ENCODE measurements around the gene RAET1G. TPM values are rescaled to one million over a fixed set of nuclear protein-coding genes. Genes with fewer than 3 reads are reported as not detected.

The RAET1G gene
- total RNA-seq, 1 experiment from 2014 or later: 1.2 TPM

DNA sequence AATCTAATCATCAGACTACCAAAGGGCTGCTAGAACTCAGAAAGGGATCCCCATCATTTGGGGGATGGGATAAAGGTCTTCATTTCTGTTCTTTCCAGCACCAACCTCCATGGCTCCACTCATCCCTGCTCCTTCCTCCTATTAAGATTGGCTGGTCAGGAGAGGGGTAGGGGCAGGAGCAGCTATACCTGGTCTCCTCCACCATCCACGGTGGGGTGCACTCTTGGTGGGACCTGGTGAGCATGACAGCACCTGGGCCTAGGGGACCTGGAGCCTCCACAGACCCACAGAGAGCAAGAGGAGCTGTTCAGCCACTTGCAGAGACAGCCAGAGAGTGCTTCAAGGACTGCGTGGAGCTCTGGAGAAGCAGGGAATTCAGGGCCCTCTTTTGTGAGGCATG is 12.7 kb upstream of the RAET1G start:
- intact Hi-C loops (cut with micrococcal nuclease; ENCODE audit: unreplicated experiment): loop anchor here (2.0 kb wide), 1 partner anchor 81 kb away; no protein-coding TSS in a partner anchor
- no TSS peak for BruUV-seq (replicated peaks)
- H3K4me3 ChIP-seq (ENCODE audit: low read depth in 2 of 2, low read length in 2 of 2): no peak overlapping the region
- no peak overlapping the region for H3K27ac ChIP-seq (ENCODE audit: low read length)
- H3K27me3 ChIP-seq (ENCODE audit: control insufficient read depth, insufficient read depth, low read length): peaks cover 21% of the 10 kb centered on the region
- peaks cover 6% of the 10 kb centered on the region for H3K4me1 ChIP-seq (ENCODE audit: control insufficient read depth, insufficient read depth, low read length)
- no peaks in the 10 kb centered on the region for H3K9me3 ChIP-seq (ENCODE audit: control insufficient read depth, insufficient read depth, low read depth, low read length)
- H3K36me3 ChIP-seq (ENCODE audit: control insufficient read depth, insufficient read depth, low read length): no peaks in the 10 kb centered on the region
- POLR2A ChIA-PET: no interaction called here
- no peak for TF ChIP-seq SIN3A (IDR thresholded peaks at IDR 0.05; ENCODE audit: borderline replicate concordance, insufficient read depth, low read depth, low read length)
- TF ChIP-seq, protein P1, sequence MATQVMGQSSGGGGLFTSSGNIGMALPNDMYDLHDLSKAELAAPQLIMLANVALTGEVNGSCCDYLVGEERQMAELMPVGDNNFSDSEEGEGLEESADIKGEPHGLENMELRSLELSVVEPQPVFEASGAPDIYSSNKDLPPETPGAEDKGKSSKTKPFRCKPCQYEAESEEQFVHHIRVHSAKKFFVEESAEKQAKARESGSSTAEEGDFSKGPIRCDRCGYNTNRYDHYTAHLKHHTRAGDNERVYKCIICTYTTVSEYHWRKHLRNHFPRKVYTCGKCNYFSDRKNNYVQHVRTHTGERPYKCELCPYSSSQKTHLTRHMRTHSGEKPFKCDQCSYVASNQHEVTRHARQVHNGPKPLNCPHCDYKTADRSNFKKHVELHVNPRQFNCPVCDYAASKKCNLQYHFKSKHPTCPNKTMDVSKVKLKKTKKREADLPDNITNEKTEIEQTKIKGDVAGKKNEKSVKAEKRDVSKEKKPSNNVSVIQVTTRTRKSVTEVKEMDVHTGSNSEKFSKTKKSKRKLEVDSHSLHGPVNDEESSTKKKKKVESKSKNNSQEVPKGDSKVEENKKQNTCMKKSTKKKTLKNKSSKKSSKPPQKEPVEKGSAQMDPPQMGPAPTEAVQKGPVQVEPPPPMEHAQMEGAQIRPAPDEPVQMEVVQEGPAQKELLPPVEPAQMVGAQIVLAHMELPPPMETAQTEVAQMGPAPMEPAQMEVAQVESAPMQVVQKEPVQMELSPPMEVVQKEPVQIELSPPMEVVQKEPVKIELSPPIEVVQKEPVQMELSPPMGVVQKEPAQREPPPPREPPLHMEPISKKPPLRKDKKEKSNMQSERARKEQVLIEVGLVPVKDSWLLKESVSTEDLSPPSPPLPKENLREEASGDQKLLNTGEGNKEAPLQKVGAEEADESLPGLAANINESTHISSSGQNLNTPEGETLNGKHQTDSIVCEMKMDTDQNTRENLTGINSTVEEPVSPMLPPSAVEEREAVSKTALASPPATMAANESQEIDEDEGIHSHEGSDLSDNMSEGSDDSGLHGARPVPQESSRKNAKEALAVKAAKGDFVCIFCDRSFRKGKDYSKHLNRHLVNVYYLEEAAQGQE (IDR thresholded peaks at IDR 0.05; ENCODE audit: insufficient read depth in 1 of 2, low read depth in 2 of 2, low read length in 1 of 2): no peak
- in situ Hi-C loops (cut with HindIII; ENCODE audit: low pct_unique_long_range_greater_than_20kb, low sequenced_read_pairs): no loop called here
- no peak for DNase-seq (ENCODE audit: low read depth, low spot score)
- CTCF ChIA-PET: no interaction called here
- ATAC-seq: no peak

DNA sequence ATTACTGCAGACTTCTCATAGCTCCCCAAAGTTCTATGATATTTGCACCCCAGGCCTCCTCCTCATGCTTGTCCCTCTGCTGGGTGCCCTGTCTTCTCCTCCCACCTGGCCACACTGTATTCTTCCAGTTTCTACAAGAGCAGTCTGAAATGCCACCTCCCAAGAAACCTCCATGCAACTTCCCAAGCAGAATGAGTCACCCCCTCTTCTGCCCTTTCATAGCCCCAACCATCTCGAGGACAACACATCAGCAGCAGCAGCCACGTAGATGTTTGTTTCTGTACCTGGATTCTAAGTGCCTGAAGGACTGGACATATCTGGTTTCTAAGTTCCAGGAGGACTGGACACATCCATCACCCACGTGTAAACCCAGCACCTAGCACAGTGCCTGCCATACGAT is 12.3 kb upstream of the RAET1G start:
- DNase-seq (ENCODE audit: low read depth, low spot score) (no peak), ATAC-seq (no peak)
- CTCF ChIA-PET: no interaction called here
- in situ Hi-C loops (cut with HindIII; ENCODE audit: low pct_unique_long_range_greater_than_20kb, low sequenced_read_pairs) (no loop called here), intact Hi-C loops (cut with micrococcal nuclease; ENCODE audit: unreplicated experiment) (loop anchor here (2.0 kb wide), 1 partner anchor 82 kb away; no protein-coding TSS in a partner anchor)
- BruUV-seq (replicated peaks): no TSS peak
- Histone ChIP-seq H3K4me1 (ENCODE audit: control insufficient read depth, insufficient read depth, low read length) (peaks cover 6% of the 10 kb centered on the region), H3K9me3 (ENCODE audit: control insufficient read depth, insufficient read depth, low read depth, low read length) (no peaks in the 10 kb centered on the region), H3K27me3 (ENCODE audit: control insufficient read depth, insufficient read depth, low read length) (peaks cover 21% of the 10 kb centered on the region), H3K27ac (ENCODE audit: low read length) (no peak overlapping the region), H3K36me3 (ENCODE audit: control insufficient read depth, insufficient read depth, low read length) (no peaks in the 10 kb centered on the region), H3K4me3 (ENCODE audit: low read depth in 2 of 2, low read length in 2 of 2) (no peak overlapping the region)
- TF ChIP-seq TCF7L2 (IDR thresholded peaks at IDR 0.05; ENCODE audit: low read depth, low read length): no peak
- TF ChIP-seq SIN3A (IDR thresholded peaks at IDR 0.05; ENCODE audit: borderline replicate concordance, insufficient read depth, low read depth, low read length): no peak
- TF ChIP-seq, protein P2, sequence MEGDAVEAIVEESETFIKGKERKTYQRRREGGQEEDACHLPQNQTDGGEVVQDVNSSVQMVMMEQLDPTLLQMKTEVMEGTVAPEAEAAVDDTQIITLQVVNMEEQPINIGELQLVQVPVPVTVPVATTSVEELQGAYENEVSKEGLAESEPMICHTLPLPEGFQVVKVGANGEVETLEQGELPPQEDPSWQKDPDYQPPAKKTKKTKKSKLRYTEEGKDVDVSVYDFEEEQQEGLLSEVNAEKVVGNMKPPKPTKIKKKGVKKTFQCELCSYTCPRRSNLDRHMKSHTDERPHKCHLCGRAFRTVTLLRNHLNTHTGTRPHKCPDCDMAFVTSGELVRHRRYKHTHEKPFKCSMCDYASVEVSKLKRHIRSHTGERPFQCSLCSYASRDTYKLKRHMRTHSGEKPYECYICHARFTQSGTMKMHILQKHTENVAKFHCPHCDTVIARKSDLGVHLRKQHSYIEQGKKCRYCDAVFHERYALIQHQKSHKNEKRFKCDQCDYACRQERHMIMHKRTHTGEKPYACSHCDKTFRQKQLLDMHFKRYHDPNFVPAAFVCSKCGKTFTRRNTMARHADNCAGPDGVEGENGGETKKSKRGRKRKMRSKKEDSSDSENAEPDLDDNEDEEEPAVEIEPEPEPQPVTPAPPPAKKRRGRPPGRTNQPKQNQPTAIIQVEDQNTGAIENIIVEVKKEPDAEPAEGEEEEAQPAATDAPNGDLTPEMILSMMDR (IDR thresholded peaks at IDR 0.05): no peak
- no peak for TF ChIP-seq POLR2AphosphoS5 (IDR thresholded peaks at IDR 0.05; ENCODE audit: low read depth, low read length)
- TF ChIP-seq, protein P1 (IDR thresholded peaks at IDR 0.05; ENCODE audit: insufficient read depth in 1 of 2, low read depth in 2 of 2, low read length in 1 of 2): no peak
- POLR2A ChIA-PET: no interaction called here

All from Panc1 (cell line).